Astrocyte (in vitro differentiated cells and primary cell): ENCODE measurements around the gene TEX55. TPM values are rescaled to one million over a fixed set of nuclear protein-coding genes. Genes with fewer than 3 reads are reported as not detected.
A peak's percentile ranks its signal among the peaks of the same experiment; 100 is the strongest.

Experiments used
- DNase-seq: peaks from one replicate; pipeline ENCODE4 v3.0.0-alpha.2; 2010; ENCODE audit warnings: low read depth
- FAIRE-seq: peaks from 2 replicates; lab custom pipeline; 2011; peaks lifted over from hg19 to GRCh38; lab: Jason Lieb, UNC
- H2AFZ ChIP-seq: 2 replicates; pipeline ENCODE4 v1.6.0; 2012; ENCODE audit warnings: low read depth, low read length, inconsistent platforms
- H3K27ac ChIP-seq: 2 replicates; pipeline ENCODE4 v1.5.1; 2011; ENCODE audit warnings: low read depth, low read length, inconsistent platforms
- H3K27me3 ChIP-seq: 2 replicates; pipeline ENCODE4 v1.6.0; 2011; ENCODE audit warnings: low read length, inconsistent platforms; ENCODE audit not compliant: insufficient read depth
- H3K36me3 ChIP-seq: 2 replicates; pipeline ENCODE4 v1.5.1; 2011; ENCODE audit warnings: low read length, inconsistent platforms; ENCODE audit not compliant: insufficient read depth
- H3K4me1 ChIP-seq: 2 replicates; pipeline ENCODE4 v1.5.1; 2011; ENCODE audit warnings: low read length, inconsistent platforms; ENCODE audit not compliant: insufficient read depth
- H3K4me2 ChIP-seq: 2 replicates; pipeline ENCODE4 v1.6.0; 2012; ENCODE audit warnings: low read length, inconsistent platforms
- H3K4me3 ChIP-seq: 2 replicates; pipeline ENCODE4 v1.5.1; 2011; ENCODE audit warnings: low read depth, mild to moderate bottlenecking, low read length, inconsistent platforms; ENCODE audit not compliant: insufficient read depth
- H3K79me2 ChIP-seq: 2 replicates; pipeline ENCODE4 v1.6.0; 2012; ENCODE audit warnings: mild to moderate bottlenecking, low read length, inconsistent platforms; ENCODE audit not compliant: insufficient read depth
- H3K9ac ChIP-seq: 2 replicates; pipeline ENCODE4 v1.6.0; 2012; ENCODE audit warnings: mild to moderate bottlenecking, low read length, inconsistent platforms
- H3K9me3 ChIP-seq: 2 replicates; pipeline ENCODE4 v1.5.1; 2012; ENCODE audit warnings: low read depth, mild to moderate bottlenecking, low read length, inconsistent platforms; ENCODE audit not compliant: insufficient read depth
- H4K20me1 ChIP-seq: 2 replicates; pipeline ENCODE4 v1.6.0; 2012; ENCODE audit warnings: low read length, inconsistent platforms; ENCODE audit not compliant: insufficient read depth
- H3K27ac Mint-ChIP-seq: one replicate; pipeline ENCODE4 v1.8.0; 2021; ENCODE audit warnings: mild to moderate bottlenecking, mixed read lengths; ENCODE audit not compliant: unreplicated experiment
- H3K27me3 Mint-ChIP-seq: one replicate; pipeline ENCODE4 v1.8.0; 2021; ENCODE audit warnings: low read depth, mixed read lengths; ENCODE audit not compliant: unreplicated experiment
- H3K36me3 Mint-ChIP-seq: one replicate; pipeline ENCODE4 v1.8.0; 2021; ENCODE audit warnings: low read depth, mixed read lengths; ENCODE audit not compliant: unreplicated experiment
- H3K4me1 Mint-ChIP-seq: one replicate; pipeline ENCODE4 v1.8.0; 2021; ENCODE audit warnings: low read depth, mixed read lengths; ENCODE audit not compliant: unreplicated experiment
- H3K4me3 Mint-ChIP-seq: one replicate; pipeline ENCODE4 v1.8.0; 2021; ENCODE audit warnings: mild to moderate bottlenecking, moderate library complexity, mixed read lengths; ENCODE audit not compliant: unreplicated experiment
- H3K9me3 Mint-ChIP-seq: one replicate; pipeline ENCODE4 v1.8.0; 2021; ENCODE audit warnings: mild to moderate bottlenecking, mixed read lengths; ENCODE audit not compliant: unreplicated experiment
- EZH2 ChIP-seq: IDR thresholded peaks from 2 replicates; pipeline ENCODE4 v1.6.1; 2012; ENCODE audit warnings: mild to moderate bottlenecking, low read length, inconsistent platforms; ENCODE audit not compliant: insufficient read depth
- total RNA-seq: library from RNA; stranded (reverse); gene quantifications from 2 replicates; pipeline ENCODE4 v1.2.1, GENCODE V29; 2021
- TF ChIP-seq, protein P1 (sequence below): IDR thresholded peaks from 2 replicates; pipeline ENCODE4 v1.5.1; 2011; ENCODE audit warnings: low read depth, mild to moderate bottlenecking, inconsistent platforms, low read length, moderate library complexity; ENCODE audit not compliant: insufficient read depth

Gene TEX55
- total RNA-seq, 1 donor from 2014 or later, result not detected

DNA sequence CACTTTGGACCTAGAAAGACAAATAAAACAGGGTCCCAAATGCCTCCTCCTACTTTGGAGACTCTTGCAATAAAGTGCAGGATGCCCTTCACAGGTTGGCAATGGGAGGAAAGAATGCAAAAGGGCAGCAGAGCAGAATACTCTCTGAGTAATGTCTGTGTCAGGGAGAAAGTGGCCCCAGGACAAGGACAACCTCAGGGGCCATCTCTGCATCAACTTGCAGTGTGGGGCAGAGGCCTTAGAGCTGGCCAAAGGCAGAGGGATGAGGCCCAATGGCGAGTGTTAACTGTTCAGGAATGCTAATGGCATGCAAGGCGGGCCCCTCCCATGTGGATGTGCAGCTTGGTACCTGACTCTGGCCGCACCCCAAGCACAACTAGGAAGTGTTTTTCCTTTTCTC lies 35.8 kb downstream of the TEX55 start:
- peak; percentile 5 for FAIRE-seq
- no peaks in the 10 kb centered on the region for H3K27me3 ChIP-seq
- Mint-ChIP-seq H3K4me1 (peaks cover 4% of the 10 kb centered on the region), H3K27me3 (no peaks in the 10 kb centered on the region), H3K9me3 (peaks cover 2% of the 10 kb centered on the region), H3K4me3 (no peak overlapping the region), H3K36me3 (no peaks in the 10 kb centered on the region), H3K27ac (no peak overlapping the region)
- no peaks in the 10 kb centered on the region for H3K79me2 ChIP-seq
- no peak overlapping the region for H3K4me2 ChIP-seq
- TF ChIP-seq EZH2, result no peak
- TF ChIP-seq, protein P1, sequence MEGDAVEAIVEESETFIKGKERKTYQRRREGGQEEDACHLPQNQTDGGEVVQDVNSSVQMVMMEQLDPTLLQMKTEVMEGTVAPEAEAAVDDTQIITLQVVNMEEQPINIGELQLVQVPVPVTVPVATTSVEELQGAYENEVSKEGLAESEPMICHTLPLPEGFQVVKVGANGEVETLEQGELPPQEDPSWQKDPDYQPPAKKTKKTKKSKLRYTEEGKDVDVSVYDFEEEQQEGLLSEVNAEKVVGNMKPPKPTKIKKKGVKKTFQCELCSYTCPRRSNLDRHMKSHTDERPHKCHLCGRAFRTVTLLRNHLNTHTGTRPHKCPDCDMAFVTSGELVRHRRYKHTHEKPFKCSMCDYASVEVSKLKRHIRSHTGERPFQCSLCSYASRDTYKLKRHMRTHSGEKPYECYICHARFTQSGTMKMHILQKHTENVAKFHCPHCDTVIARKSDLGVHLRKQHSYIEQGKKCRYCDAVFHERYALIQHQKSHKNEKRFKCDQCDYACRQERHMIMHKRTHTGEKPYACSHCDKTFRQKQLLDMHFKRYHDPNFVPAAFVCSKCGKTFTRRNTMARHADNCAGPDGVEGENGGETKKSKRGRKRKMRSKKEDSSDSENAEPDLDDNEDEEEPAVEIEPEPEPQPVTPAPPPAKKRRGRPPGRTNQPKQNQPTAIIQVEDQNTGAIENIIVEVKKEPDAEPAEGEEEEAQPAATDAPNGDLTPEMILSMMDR, result no peak
- no peak overlapping the region for H3K27ac ChIP-seq
- H3K9ac ChIP-seq, result no peak overlapping the region
- peak; percentile 33 for DNase-seq
- H2AFZ ChIP-seq, result no peak overlapping the region
- peaks cover 10% of the 10 kb centered on the region for H3K4me1 ChIP-seq
- H3K36me3 ChIP-seq, result no peaks in the 10 kb centered on the region
- no peaks in the 10 kb centered on the region for H4K20me1 ChIP-seq
- no peaks in the 10 kb centered on the region for H3K9me3 ChIP-seq
- H3K4me3 ChIP-seq, result no peak overlapping the region

DNA sequence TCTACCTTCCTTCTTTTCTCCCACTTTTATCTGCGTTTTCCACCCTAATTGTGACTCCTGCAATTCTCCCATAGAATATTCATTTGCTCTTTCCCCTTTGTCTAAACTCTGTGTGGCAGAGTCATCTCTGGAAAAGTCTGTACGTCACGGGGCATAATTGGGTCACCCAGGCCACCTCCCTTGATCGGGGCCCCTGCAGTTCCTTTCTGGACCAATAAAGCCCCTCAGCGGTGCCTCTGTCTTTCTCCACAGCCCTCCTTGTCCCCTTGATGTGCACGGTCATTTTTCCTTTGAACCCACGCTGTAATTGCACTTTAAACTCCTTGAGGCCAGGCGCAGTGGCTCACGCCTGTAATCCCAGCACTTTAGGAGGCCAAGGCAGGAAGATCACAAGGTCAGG lies 38.1 kb downstream of the TEX55 start:
- Histone ChIP-seq H3K27ac (no peak overlapping the region), H3K9me3 (no peaks in the 10 kb centered on the region), H3K4me1 (peaks cover 10% of the 10 kb centered on the region), H3K27me3 (no peaks in the 10 kb centered on the region), H3K36me3 (no peaks in the 10 kb centered on the region), H3K9ac (no peak overlapping the region), H3K4me2 (no peak overlapping the region), H3K79me2 (no peaks in the 10 kb centered on the region), H2AFZ (no peak overlapping the region), H4K20me1 (no peaks in the 10 kb centered on the region), H3K4me3 (no peak overlapping the region)
- FAIRE-seq (no peak), DNase-seq (no peak)
- H3K27me3 Mint-ChIP-seq, result no peaks in the 10 kb centered on the region
- H3K4me1 Mint-ChIP-seq, result peaks cover 5% of the 10 kb centered on the region
- no peak overlapping the region for H3K27ac Mint-ChIP-seq
- TF ChIP-seq, protein P1, result no peak
- TF ChIP-seq EZH2, result no peak
- H3K9me3 Mint-ChIP-seq, result no peaks in the 10 kb centered on the region
- H3K4me3 Mint-ChIP-seq, result no peak overlapping the region
- H3K36me3 Mint-ChIP-seq, result no peaks in the 10 kb centered on the region

DNA sequence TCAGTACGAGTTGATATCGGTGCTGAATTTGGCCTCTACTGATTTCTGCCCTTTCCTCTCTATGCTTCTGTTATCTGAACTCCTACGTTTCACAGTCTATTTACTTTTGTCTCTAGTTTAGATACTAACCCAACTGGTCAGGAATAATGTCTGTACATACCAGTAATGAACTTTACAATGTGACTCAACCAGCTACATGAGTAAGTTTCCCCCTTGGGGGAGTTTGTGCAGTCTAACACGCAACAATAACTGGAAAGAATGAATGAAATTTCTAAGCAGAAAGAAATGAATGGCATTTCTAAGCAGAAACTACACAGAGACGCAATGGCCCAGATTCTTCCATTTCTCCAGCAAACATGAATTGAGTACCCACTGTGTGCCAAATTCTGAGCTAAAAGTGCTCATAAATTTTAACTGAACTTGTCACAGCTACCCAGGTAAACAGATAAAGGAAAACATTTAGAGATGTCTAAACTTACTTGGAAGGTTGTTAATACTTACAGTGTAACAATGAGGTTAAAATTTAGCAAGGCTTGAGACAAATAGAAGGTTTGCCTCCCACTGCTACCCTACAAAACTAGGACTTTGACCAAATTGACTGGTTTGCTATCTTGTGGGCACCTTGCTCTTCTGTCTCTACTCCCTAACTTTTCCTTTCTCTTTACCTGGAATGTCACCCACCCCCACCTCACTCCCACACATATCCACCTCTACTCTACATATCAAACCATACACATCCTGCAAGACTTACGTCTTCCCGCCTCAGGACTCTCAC lies 39.0 kb downstream of the TEX55 start:
- H3K36me3 Mint-ChIP-seq, result no peaks in the 10 kb centered on the region
- DNase-seq, result peak; percentile 92

More for the DNA sequence above, 39.0 kb downstream of the TEX55 start:
- Histone ChIP-seq H3K27me3 (no peaks in the 10 kb centered on the region), H4K20me1 (no peaks in the 10 kb centered on the region), H3K27ac (peak overlapping the region; percentile 46), H3K36me3 (no peaks in the 10 kb centered on the region), H3K79me2 (no peaks in the 10 kb centered on the region), H3K4me1 (peaks cover 10% of the 10 kb centered on the region), H3K4me2 (peak overlapping the region; percentile 29), H3K9me3 (no peaks in the 10 kb centered on the region), H2AFZ (no peak overlapping the region), H3K9ac (no peak overlapping the region), H3K4me3 (no peak overlapping the region)
- no peak overlapping the region for H3K27ac Mint-ChIP-seq
- no peak overlapping the region for H3K4me3 Mint-ChIP-seq
- no peak for TF ChIP-seq EZH2
- TF ChIP-seq, protein P1, result no peak
- H3K9me3 Mint-ChIP-seq, result no peaks in the 10 kb centered on the region
- H3K4me1 Mint-ChIP-seq, result peaks cover 5% of the 10 kb centered on the region
- no peaks in the 10 kb centered on the region for H3K27me3 Mint-ChIP-seq
- peak; percentile 97 for FAIRE-seq
